Upper lobe of right lung (tissue), 1 donor: Measurements from ENCODE around the gene SKI. TPM values are rescaled to one million over a fixed set of nuclear protein-coding genes. Genes with fewer than 3 reads are reported as not detected.

Source experiments
- ATAC-seq: fragments of 200-7000 bp; cut with Tn5 transposase; one replicate; pipeline ENCODE4 v1.9.1; 2020; ENCODE audit warnings: mild to moderate bottlenecking, moderate library complexity
- DNase-seq: peaks from one replicate; pipeline ENCODE4 v3.0.0-alpha.2; 2020
- H3K27ac ChIP-seq: fragments of 200-600 bp; one replicate; pipeline ENCODE4 v1.8.0; 2022
- H3K27me3 ChIP-seq: fragments of 200-600 bp; one replicate; pipeline ENCODE4 v1.8.0; 2022; ENCODE audit warnings: mild to moderate bottlenecking
- H3K36me3 ChIP-seq: fragments of 200-600 bp; one replicate; pipeline ENCODE4 v1.8.0; 2022
- H3K4me1 ChIP-seq: fragments of 200-600 bp; one replicate; pipeline ENCODE4 v1.8.0; 2022
- H3K4me3 ChIP-seq: fragments of 200-600 bp; one replicate; pipeline ENCODE4 v1.8.0; 2022; ENCODE audit warnings: mild to moderate bottlenecking
- H3K9me3 ChIP-seq: fragments of 200-600 bp; one replicate; pipeline ENCODE4 v1.8.0; 2022
- intact Hi-C: fragments of 100-400 bp; cut with DNase I; formaldehyde crosslinking; loops from one replicate; pipeline ENCODE4 v1.11.0; 2022
- total RNA-seq: library from RNA; stranded (reverse); fragmentation: NEBNext Ultra II Directional; extraction: Animal tissue kit (Norgen Biotek cat#: 25700); gene quantifications from one replicate; pipeline ENCODE4 v1.2.1, GENCODE V29; 2021
- TF ChIP-seq, protein P1 (sequence below): fragments of 200-600 bp; IDR thresholded peaks from one replicate; pipeline ENCODE4 v1.8.0; 2022; ENCODE audit warnings: antibody characterized with exemption
- donor health status: DM: no; HTN: yes; CAD: no; lungs with severe emphysema.

SKI gene
- total RNA-seq, 1 donor from 2014 or later: 89.6 TPM

DNA sequence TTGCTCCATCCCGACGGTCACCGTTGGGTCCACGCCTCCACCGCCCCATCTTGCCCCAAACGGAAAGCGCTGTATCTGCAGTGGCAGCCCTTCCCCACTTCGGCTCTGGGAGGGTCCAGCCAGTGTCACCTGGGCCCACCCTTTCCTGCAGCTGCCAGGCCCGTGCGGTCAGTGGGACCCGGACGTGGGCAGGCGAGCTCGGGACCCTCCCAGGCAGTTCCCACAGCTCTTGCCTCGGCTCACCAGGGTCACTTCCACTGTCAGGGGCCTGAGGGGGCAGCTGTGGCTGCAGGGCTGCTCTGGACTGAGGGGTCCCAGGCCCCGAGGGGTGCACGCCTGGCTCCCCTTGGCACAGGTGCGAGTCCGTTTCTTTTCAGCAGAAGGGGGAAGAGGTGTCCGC, 80.7 kb downstream of the SKI start:
- no peak for DNase-seq
- Histone ChIP-seq H3K9me3 (no peaks in the 10 kb centered on the region), H3K36me3 (peaks cover 56% of the 10 kb centered on the region), H3K4me1 (peaks cover 29% of the 10 kb centered on the region), H3K4me3 (no peak overlapping the region), H3K27me3 (no peaks in the 10 kb centered on the region), H3K27ac (no peak overlapping the region)
- TF ChIP-seq, protein P1, sequence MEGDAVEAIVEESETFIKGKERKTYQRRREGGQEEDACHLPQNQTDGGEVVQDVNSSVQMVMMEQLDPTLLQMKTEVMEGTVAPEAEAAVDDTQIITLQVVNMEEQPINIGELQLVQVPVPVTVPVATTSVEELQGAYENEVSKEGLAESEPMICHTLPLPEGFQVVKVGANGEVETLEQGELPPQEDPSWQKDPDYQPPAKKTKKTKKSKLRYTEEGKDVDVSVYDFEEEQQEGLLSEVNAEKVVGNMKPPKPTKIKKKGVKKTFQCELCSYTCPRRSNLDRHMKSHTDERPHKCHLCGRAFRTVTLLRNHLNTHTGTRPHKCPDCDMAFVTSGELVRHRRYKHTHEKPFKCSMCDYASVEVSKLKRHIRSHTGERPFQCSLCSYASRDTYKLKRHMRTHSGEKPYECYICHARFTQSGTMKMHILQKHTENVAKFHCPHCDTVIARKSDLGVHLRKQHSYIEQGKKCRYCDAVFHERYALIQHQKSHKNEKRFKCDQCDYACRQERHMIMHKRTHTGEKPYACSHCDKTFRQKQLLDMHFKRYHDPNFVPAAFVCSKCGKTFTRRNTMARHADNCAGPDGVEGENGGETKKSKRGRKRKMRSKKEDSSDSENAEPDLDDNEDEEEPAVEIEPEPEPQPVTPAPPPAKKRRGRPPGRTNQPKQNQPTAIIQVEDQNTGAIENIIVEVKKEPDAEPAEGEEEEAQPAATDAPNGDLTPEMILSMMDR: no peak
- intact Hi-C loops: loop anchor here (10.0 kb wide), 1 partner anchor 64 kb away; no protein-coding TSS in a partner anchor
- ATAC-seq: no peak

DNA sequence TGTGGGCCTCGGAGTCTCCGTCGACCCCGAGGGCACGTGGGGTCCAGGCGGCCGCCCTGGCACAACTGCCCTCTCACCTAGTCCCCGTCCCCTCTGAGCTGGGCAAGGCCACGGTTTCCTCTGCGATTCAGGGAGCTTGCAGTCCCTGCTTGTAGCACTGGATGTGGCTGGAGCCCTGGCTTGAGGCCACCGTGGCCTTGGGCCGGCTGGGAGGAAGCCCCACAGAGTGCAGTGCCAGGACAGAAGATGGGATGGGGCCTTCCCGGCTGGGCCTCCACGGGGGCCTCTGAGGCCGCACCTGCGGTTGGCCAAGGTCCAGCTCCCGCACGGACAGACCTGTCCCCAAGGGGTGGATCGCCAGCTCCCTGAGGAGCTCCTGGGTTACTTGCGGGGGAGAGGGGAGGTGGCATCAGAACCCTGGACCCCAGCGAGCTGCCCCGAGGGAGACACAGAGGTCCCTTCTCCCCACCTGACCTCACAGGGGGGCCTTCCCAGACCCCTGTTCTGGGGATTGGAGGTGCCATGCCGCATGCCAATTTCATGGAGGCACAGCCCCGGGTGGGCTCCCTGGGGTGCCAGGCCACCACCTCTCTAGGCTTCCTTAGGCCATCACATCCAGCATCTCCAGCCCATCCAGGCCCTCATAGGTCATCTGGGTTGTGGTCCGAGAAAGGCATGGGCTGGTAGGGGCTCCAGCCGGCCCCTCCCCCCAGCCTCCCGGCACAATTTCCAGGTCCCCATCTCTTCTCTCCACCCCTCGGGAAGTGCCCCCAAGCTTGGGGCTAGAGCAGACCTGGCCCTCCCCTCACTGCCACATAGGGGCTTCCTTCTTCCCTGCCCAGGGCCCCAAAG, 82.4 kb downstream of the SKI start:
- Histone ChIP-seq H3K9me3 (no peaks in the 10 kb centered on the region), H3K27me3 (no peaks in the 10 kb centered on the region), H3K4me3 (no peak overlapping the region), H3K4me1 (peaks cover 39% of the 10 kb centered on the region), H3K27ac (peak overlapping the region; percentile 73), H3K36me3 (peaks cover 39% of the 10 kb centered on the region)
- DNase-seq (no peak), ATAC-seq (no peak)
- intact Hi-C loops: loop anchor here (10.0 kb wide), 1 partner anchor 116 kb away; the partner anchor contains the start of gene FAAP20
- TF ChIP-seq, protein P1: no peak

DNA sequence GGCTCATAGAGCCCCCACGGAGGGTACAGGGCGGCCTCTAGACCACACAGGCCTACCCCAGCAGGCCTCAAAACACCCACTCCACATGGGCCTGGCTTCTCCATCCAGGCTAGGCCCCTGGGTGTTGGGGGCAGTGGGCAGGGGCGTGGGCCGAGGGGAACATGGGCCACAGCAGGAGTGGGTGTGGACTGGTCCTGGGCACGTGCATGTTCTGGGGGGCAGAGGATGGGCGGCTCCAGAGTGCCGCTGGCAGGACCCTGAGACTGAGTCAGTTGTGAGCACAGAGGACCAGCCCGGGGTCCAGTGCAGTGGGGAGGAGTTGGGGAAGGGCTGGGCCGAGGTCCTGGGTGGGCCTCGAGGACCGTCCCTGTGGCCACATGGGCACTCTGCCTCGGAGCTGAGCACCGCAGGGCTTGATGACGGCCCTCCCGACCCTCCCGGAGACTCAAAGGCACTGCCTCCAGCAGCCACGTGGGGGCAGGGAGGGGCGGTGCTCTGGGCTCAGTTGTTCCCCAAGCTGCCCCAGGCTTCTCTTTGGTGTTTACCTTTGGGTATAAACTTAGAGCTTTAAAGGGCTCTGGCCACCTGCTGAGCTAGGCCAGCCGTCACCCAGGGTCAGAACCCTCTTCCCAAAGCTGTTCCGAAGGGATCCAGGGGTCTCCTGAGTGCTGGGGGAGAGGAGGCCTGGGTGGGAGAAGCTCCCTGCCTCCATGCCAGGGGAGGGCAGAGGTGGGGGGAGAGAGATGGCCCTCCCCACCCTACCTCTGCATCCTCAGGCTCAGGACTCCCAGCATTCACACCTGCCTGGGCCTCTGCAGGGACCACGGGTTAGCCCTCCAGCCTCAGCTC, 83.3 kb downstream of the SKI start:
- peaks cover 30% of the 10 kb centered on the region for H3K36me3 ChIP-seq
- peaks cover 47% of the 10 kb centered on the region for H3K4me1 ChIP-seq
- no peak overlapping the region for H3K4me3 ChIP-seq
- ATAC-seq (peak; percentile 40), DNase-seq (no peak)
- H3K27me3 ChIP-seq: no peaks in the 10 kb centered on the region
- TF ChIP-seq, protein P1: peak; percentile 45
- intact Hi-C loops: loop anchor here (10.0 kb wide), 1 partner anchor 117 kb away; the partner anchor contains the start of gene FAAP20
- peak overlapping the region; percentile 73 for H3K27ac ChIP-seq
- no peaks in the 10 kb centered on the region for H3K9me3 ChIP-seq

DNA sequence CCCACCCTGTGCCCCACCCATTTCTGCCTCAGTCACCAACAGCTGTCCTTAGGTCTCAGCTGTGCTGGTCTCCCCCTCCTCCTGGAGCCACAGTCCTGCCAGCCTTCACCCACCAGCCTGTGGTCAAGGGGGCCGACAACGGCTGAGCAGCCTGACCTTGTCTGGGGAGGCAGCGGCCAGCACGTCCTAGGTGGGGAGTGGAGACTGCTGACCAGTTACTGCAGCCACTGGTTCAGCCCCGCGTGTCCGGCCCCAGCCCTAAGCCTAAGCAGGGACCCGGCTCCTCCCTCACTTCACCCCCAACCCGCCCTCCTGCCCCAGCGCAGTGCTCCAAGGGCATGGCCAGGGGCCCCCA, 84.0 kb downstream of the SKI start:
- Histone ChIP-seq H3K9me3 (no peaks in the 10 kb centered on the region), H3K27ac (peak overlapping the region; percentile 73), H3K4me1 (peaks cover 49% of the 10 kb centered on the region), H3K4me3 (no peak overlapping the region), H3K27me3 (no peaks in the 10 kb centered on the region), H3K36me3 (peaks cover 23% of the 10 kb centered on the region)
- TF ChIP-seq, protein P1: no peak
- DNase-seq (no peak), ATAC-seq (no peak)
- intact Hi-C loops: loop anchor here (10.0 kb wide), 1 partner anchor 117 kb away; the partner anchor contains the start of gene FAAP20

DNA sequence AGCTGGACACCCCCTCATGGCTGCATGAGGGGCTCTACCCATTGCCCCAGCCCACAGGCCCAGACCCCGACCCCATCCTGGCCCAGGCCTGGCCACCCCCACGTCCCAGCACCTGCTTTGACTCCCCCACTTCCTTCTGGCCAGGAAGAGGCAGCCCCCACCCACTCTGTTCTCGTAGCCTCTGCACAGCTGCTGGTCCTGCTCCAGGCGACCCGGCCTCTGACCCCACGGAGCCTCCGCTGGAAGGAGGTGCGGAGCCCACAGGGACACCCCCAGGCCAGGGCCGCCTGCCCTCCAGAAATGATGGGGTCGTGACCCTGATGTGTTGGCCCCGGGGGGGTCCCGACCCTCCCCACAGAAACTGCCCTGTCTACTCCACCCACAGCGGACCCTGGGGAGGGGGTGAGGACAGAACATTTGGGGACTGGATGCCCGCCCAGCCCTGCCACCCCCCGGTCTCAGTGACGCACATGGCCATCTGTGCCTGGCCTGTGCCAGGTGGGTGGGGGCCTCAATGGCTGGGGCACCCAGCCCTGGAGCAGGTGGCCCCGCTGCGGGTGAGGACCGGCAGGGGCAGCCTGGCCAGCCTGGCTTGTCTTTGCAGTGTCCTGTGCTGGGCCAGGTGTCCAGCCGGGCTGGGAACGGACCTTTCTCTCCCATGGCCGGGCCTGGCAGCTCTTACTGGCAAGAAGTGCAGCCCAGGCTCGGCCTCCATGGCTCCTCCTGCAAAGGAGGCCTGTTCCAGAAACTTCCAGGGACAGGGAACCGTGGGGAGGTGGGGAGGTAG, 84.6 kb downstream of the SKI start:
- H3K4me1 ChIP-seq: peaks cover 49% of the 10 kb centered on the region
- H3K36me3 ChIP-seq: peaks cover 17% of the 10 kb centered on the region
- intact Hi-C loops: loop anchor here (10.0 kb wide), 1 partner anchor 118 kb away; the partner anchor contains the start of gene FAAP20
- TF ChIP-seq, protein P1: no peak
- ATAC-seq (no peak), DNase-seq (no peak)
- H3K27me3 ChIP-seq: no peaks in the 10 kb centered on the region
- no peak overlapping the region for H3K4me3 ChIP-seq
- no peaks in the 10 kb centered on the region for H3K9me3 ChIP-seq
- peak overlapping the region; percentile 90 for H3K27ac ChIP-seq
